ENCODE data around the gene CLDN1. TPM values are rescaled to one million over a fixed set of nuclear protein-coding genes. Genes with fewer than 3 reads are reported as not detected.

CLDN1 gene
- total and polyA plus RNA-seq, 2 of the 13 experiments (the other 11 are each of a cell fraction or from before 2014, with no cell fraction given) = 42.7 to 51.6 TPM

DNA sequence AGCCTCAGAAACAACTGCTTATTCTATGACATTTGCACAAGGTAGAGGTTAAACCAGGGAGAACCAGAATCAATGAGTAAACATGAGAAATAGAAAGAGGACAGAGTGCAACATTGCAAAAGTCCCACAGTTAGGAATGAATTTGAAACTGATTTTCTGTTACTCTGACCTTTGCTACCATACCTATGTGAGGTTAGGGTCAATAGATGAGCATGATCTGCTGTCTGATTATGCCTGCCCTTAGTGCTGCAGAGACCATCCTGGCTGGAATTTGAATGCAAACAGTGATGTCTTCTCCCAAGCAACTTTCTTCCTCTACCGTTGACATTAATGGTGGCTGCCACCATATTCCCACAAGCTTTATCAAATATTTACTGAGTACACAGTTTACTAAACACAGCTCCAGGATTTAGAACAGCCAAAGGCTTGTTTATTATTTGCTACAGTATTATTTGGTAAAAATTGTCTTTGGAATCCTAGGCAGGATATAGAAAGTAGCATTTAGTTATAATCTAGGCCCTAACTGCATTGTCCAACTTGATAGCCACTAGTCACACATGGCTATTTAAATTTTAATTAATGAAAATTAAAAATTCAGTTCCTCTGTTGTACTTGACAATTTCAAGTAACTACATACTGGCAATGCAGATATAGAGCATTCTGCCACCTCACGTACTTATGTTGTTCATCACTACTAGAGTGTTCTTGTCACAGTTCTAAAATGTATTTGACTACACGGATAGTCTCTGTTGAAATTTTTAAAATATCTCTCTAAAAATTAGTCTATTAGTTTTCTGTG lies 8.9 kb upstream of the CLDN1 start (continued):
- TF ChIP-seq ZNF605 (CRISPR knock-in tag; IDR thresholded peaks at IDR 0.05) (no peak), SMC3 (IDR thresholded peaks at IDR 0.05; ENCODE audit: low read length) (no peak), PRMT3 (CRISPR knock-in tag; IDR thresholded peaks at IDR 0.05; ENCODE audit: borderline replicate concordance, low read depth) (no peak), EEA1 (CRISPR knock-in tag; IDR thresholded peaks at IDR 0.05; ENCODE audit: borderline replicate concordance) (no peak), TCF7 (IDR thresholded peaks at IDR 0.05; ENCODE audit: low read depth) (peak; percentile 61), NAIF1 (CRISPR knock-in tag; IDR thresholded peaks at IDR 0.05; ENCODE audit: borderline replicate concordance) (0 out of 2 replicates have a peak, but pooled peaks have one; percentile 24), ZNF572 (CRISPR knock-in tag; IDR thresholded peaks at IDR 0.05) (no peak), ZNF761 (CRISPR knock-in tag; conservative IDR thresholded peaks at IDR 0.05) (no peak), SNAI1 (CRISPR knock-in tag; IDR thresholded peaks at IDR 0.05; ENCODE audit: borderline replicate concordance) (no peak), HDAC2 (CRISPR knock-in tag; IDR thresholded peaks at IDR 0.05) (peak; percentile 98), SMYD3 (CRISPR knock-in tag; IDR thresholded peaks at IDR 0.05) (peak; percentile 30; the same call in 1 of the 2 replicates), ZNF564 (CRISPR knock-in tag; IDR thresholded peaks at IDR 0.05) (peak; percentile 46; the same call in 1 of the 2 replicates), ZNF749 (CRISPR knock-in tag; IDR thresholded peaks at IDR 0.05; ENCODE audit: borderline replicate concordance) (no peak; the same call in 1 of the 2 replicates), PCBP1 (IDR thresholded peaks at IDR 0.05; ENCODE audit: borderline replicate concordance, low read depth, low read length) (no peak), JUND (CRISPR knock-in tag; IDR thresholded peaks at IDR 0.05) (no peak), FIP1L1 (IDR thresholded peaks at IDR 0.05; ENCODE audit: borderline replicate concordance, insufficient read depth, low read depth, low read length) (no peak), ZNF121 (CRISPR knock-in tag; IDR thresholded peaks at IDR 0.05) (no peak), ZNF264 (CRISPR knock-in tag; IDR thresholded peaks at IDR 0.05) (peak; percentile 58; the same call in 1 of the 2 replicates), TOPORS (CRISPR knock-in tag; IDR thresholded peaks at IDR 0.05) (0 out of 2 replicates have a peak, but pooled peaks have one; percentile 27), BRCA1 (CRISPR knock-in tag; IDR thresholded peaks at IDR 0.05) (no peak), CBX1 (IDR thresholded peaks at IDR 0.05; ENCODE audit: low read depth) (no peak), SRF (IDR thresholded peaks at IDR 0.05; ENCODE audit: low read depth, low read length) (0 out of 2 replicates have a peak, but pooled peaks have one; percentile 6), ZNF484 (CRISPR knock-in tag; IDR thresholded peaks at IDR 0.05; ENCODE audit: borderline replicate concordance, low read depth) (no peak)
- TF ChIP-seq, protein P1, sequence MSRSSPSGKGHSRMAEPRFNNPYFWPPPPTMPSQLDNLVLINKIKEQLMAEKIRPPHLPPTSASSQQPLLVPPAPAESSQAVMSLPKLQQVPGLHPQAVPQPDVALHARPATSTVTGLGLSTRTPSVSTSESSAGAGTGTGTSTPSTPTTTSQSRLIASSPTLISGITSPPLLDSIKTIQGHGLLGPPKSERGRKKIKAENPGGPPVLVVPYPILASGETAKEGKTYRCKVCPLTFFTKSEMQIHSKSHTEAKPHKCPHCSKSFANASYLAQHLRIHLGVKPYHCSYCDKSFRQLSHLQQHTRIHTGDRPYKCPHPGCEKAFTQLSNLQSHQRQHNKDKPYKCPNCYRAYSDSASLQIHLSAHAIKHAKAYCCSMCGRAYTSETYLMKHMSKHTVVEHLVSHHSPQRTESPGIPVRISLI (CRISPR knock-in tag; IDR thresholded peaks at IDR 0.05; ENCODE audit: borderline replicate concordance) = no peak; the same call in 1 of the 2 replicates
- TF ChIP-seq, protein P2, sequence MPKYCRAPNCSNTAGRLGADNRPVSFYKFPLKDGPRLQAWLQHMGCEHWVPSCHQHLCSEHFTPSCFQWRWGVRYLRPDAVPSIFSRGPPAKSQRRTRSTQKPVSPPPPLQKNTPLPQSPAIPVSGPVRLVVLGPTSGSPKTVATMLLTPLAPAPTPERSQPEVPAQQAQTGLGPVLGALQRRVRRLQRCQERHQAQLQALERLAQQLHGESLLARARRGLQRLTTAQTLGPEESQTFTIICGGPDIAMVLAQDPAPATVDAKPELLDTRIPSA (CRISPR knock-in tag; IDR thresholded peaks at IDR 0.05; ENCODE audit: borderline replicate concordance) = no peak
- TF ChIP-seq, protein P3, sequence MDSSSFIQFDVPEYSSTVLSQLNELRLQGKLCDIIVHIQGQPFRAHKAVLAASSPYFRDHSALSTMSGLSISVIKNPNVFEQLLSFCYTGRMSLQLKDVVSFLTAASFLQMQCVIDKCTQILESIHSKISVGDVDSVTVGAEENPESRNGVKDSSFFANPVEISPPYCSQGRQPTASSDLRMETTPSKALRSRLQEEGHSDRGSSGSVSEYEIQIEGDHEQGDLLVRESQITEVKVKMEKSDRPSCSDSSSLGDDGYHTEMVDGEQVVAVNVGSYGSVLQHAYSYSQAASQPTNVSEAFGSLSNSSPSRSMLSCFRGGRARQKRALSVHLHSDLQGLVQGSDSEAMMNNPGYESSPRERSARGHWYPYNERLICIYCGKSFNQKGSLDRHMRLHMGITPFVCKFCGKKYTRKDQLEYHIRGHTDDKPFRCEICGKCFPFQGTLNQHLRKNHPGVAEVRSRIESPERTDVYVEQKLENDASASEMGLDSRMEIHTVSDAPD (CRISPR knock-in tag; IDR thresholded peaks at IDR 0.05) = peak; percentile 88
- TF ChIP-seq, protein P4, sequence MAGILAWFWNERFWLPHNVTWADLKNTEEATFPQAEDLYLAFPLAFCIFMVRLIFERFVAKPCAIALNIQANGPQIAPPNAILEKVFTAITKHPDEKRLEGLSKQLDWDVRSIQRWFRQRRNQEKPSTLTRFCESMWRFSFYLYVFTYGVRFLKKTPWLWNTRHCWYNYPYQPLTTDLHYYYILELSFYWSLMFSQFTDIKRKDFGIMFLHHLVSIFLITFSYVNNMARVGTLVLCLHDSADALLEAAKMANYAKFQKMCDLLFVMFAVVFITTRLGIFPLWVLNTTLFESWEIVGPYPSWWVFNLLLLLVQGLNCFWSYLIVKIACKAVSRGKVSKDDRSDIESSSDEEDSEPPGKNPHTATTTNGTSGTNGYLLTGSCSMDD (CRISPR knock-in tag; IDR thresholded peaks at IDR 0.05) = no peak
